Measurements from ENCODE around the gene SYT9.
A peak's percentile ranks its signal among the peaks of the same experiment; 100 is the strongest.

The SYT9 gene

DNA sequence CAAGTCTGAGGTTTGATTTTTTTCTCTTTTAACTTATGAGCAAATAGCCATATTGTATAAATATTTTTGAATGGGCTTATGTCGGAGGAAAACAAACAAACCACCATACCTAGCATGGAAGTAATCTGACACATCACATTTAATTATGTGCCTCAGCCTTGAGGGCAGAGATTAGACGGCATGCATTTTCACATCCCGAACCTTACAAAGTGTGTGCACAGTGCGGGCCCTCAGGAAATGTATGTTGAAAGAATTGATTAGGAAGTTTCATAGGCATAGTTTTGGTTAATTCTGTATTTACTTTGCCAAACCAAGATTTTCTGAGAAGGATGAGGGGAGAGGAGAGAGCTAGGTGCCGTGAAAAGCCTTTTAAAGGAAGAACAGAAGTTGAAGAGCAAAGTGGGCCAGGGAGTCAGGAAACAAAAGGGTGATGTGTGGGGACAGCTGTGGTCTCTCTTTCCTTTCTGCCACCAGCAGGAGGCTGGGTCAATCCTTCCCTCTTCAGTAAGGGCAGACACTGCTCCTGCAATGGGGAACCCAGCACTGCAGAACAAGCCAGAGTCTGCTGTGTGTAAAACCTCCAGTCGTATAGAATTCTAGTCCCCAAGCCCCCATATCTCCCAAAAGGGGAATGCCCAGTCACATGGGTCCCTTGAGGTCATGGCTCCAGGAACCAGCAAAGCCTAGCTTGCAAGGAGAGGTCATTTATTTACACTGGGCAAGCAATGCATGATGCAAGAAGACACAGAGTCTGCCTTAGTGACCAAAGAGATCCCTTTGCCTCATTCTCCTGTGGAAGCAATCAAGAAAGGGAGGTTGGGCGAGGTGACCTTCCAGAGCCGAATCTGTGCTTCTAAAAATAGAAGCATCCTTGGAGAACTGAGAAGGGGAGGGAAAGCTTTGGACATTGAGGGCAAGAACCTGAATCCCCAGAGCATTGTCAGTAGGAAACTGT lies 162.5 kb downstream of the SYT9 start:
- TF ChIP-seq, protein P1, sequence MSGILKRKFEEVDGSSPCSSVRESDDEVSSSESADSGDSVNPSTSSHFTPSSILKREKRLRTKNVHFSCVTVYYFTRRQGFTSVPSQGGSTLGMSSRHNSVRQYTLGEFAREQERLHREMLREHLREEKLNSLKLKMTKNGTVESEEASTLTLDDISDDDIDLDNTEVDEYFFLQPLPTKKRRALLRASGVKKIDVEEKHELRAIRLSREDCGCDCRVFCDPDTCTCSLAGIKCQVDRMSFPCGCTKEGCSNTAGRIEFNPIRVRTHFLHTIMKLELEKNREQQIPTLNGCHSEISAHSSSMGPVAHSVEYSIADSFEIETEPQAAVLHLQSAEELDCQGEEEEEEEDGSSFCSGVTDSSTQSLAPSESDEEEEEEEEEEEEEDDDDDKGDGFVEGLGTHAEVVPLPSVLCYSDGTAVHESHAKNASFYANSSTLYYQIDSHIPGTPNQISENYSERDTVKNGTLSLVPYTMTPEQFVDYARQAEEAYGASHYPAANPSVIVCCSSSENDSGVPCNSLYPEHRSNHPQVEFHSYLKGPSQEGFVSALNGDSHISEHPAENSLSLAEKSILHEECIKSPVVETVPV (CRISPR knock-in tag; IDR thresholded peaks at IDR 0.05): no peak
- ATAC-seq: no peak

GRCh38 chr11:7414973-7415817 lies 163.5 kb downstream of the SYT9 start:
- TF ChIP-seq ARNTL (CRISPR knock-in tag; IDR thresholded peaks at IDR 0.05; ENCODE audit: borderline replicate concordance, low read depth): no peak
- TF ChIP-seq, protein P1 (CRISPR knock-in tag; IDR thresholded peaks at IDR 0.05): no peak
- no peak for ATAC-seq

DNA sequence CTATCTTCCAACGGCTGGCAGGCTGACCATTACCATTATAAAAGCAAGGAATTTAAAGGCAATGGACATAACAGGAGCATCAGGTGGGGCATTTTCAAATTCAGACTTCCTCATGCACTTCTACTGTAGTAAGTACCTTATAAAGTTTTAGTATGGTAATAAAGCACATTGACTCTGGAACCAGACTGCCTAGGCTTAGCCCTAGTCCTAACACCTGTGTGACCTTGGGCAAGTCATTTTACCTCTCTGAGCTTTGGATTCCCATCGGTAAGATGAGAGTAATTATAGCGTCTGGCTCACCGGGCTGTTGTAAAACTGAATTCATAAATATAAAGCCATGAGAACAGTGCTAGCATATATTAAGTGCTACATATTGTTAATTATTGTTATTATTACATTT lies 164.4 kb downstream of the SYT9 start:
- ATAC-seq: no peak
- TF ChIP-seq PPARA (CRISPR knock-in tag; IDR thresholded peaks at IDR 0.05; ENCODE audit: borderline replicate concordance): no peak
- TF ChIP-seq RARB (CRISPR knock-in tag; IDR thresholded peaks at IDR 0.05): no peak

DNA sequence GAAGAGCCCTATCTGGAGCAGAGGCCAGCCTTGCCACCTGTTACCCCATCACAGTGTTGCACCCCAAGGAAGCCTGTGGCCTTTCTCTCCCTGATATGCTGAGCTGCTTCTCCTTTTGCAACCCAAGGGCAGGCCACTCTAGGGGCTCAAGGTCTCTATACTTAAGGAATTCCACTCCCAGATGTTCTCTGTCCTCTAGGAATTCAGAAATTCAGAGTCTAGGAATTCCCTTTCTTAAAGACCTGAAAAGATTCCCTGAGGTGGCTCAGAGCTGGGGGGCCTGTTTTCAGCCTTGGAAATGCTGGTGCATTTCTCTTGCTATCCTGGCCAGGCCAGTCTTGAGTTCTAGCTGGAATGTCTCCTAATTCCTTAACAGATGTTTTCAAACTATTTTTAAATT lies 165.6 kb downstream of the SYT9 start:
- TF ChIP-seq GLIS3 (CRISPR knock-in tag; IDR thresholded peaks at IDR 0.05) (no peak), ESRRG (CRISPR knock-in tag; IDR thresholded peaks at IDR 0.05) (no peak), PPARA (CRISPR knock-in tag; IDR thresholded peaks at IDR 0.05; ENCODE audit: borderline replicate concordance) (no peak)
- ATAC-seq: no peak

GRCh38 chr11:7418061-7418460 lies 166.4 kb downstream of the SYT9 start:
- no peak for TF ChIP-seq CSDC2 (CRISPR knock-in tag; IDR thresholded peaks at IDR 0.05)
- ATAC-seq: no peak

DNA sequence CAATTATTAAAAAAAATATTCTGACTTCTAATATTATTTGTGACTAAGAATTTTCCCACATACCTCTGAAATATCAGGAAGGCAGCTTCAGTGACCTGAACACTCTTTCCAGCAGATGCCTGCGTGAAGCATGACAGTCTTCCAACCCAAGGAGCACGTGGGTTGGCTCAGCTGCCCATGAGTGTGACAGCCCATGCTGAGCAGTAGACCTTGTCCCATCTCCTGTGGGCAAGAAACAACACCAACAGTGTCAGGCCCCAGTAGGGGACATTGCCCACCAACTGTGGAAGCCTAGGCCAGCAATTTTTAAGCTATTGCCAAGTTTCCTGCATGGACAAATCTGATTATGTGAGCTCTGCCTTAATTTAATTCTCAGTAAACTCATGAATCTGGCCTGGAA lies 167.2 kb downstream of the SYT9 start:
- ATAC-seq: no peak
- TF ChIP-seq ISL1 (CRISPR knock-in tag; IDR thresholded peaks at IDR 0.05) (peak; percentile 38), BACH2 (CRISPR knock-in tag; IDR thresholded peaks at IDR 0.05; ENCODE audit: borderline replicate concordance) (no peak), SNAI2 (CRISPR knock-in tag; IDR thresholded peaks at IDR 0.05) (0 out of 2 replicates have a peak, but pooled peaks have one; percentile 31), PPARA (CRISPR knock-in tag; IDR thresholded peaks at IDR 0.05; ENCODE audit: borderline replicate concordance) (no peak), TSHZ2 (CRISPR knock-in tag; IDR thresholded peaks at IDR 0.05) (0 out of 2 replicates have a peak, but pooled peaks have one; percentile 23)

- TF ChIP-seq GLIS3 (CRISPR knock-in tag; IDR thresholded peaks at IDR 0.05): no peak
- no peak for TF ChIP-seq TOX (CRISPR knock-in tag; IDR thresholded peaks at IDR 0.05; ENCODE audit: borderline replicate concordance)
- no peak for TF ChIP-seq ZNF70 (CRISPR knock-in tag; IDR thresholded peaks at IDR 0.05)
- ATAC-seq: no peak
These were observed 169.4 kb downstream of the SYT9 start for GRCh38 chr11:7421136-7421535.
